BE2C (cell line): Measurements from ENCODE around the gene COX4I2.
"Not testable (repeated sequence)": the region's sequence is repeated elsewhere in the genome, so short reads cannot be mapped to it uniquely, and the experiment has no call there.

Source experiments
- DNase-seq: peaks from one replicate; pipeline ENCODE4 v3.0.0-alpha.2; 2020
- H3K27me3 ChIP-seq: fragments of 250-450 bp; sonication (Bioruptor Pico); 2 replicates; pipeline ENCODE4 v1.5.1; 2020; ENCODE audit warnings: mild to moderate bottlenecking
- H3K36me3 ChIP-seq: fragments of 250-450 bp; sonication (Bioruptor Pico); 2 replicates; pipeline ENCODE4 v1.5.1; 2020; ENCODE audit warnings: mild to moderate bottlenecking
- H3K4me1 ChIP-seq: fragments of 250-450 bp; sonication (Bioruptor Pico); 2 replicates; pipeline ENCODE4 v1.5.1; 2020
- H3K4me3 ChIP-seq: 2 replicates; pipeline ENCODE4 v1.5.1; 2011; ENCODE audit warnings: low read depth, low read length
- H3K9me3 ChIP-seq: fragments of 250-450 bp; sonication (Bioruptor Pico); 2 replicates; pipeline ENCODE4 v1.5.1; 2020
- TF ChIP-seq, protein P1 (sequence below): IDR thresholded peaks from 2 replicates; pipeline ENCODE4 v1.5.1; 2012; ENCODE audit warnings: mild to moderate bottlenecking, low read depth, low read length

The COX4I2 gene

DNA sequence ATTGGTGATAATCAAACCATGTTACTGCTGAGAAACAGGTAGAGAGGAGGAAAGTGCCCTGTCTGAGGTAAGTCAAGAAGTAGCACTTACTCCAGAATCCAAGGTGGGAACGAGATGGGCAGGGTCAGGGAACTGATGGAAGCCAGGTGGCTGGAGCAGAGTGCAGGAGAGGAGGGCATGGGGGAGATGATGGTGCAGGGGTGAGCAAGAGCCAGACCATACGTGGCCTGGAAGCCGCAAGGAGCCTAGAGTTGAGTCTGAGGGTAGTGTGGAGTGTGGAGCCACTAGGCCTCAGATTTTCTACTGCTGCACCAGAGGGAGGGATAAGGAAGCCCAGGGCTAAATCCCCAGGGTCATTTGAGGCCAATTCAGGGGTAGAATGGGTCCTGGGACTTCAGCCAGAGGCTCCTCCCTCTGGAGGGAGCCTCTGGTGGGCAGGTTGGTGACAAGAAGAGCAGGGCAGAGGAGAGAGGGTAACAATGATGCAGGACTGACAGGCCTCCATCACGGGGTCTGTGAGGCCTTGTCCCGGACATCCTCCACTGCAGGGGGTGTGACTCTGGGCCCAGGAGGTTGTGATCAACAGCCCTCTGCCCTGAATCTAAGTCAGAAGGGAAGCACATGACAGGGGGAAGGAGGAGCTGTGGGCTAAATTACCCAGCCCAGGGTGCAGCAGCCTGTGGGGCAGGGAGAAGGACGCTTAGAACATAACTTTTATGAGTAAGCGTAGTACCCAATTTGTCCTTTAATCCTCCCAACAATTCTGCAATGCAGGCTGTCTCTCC lies 28.7 kb downstream of the COX4I2 start:
- no peak for DNase-seq
- H3K27me3 ChIP-seq: no peaks in the 10 kb centered on the region
- peaks cover 7% of the 10 kb centered on the region for H3K4me1 ChIP-seq
- no peak overlapping the region for H3K4me3 ChIP-seq
- no peaks in the 10 kb centered on the region for H3K9me3 ChIP-seq
- TF ChIP-seq, protein P1, sequence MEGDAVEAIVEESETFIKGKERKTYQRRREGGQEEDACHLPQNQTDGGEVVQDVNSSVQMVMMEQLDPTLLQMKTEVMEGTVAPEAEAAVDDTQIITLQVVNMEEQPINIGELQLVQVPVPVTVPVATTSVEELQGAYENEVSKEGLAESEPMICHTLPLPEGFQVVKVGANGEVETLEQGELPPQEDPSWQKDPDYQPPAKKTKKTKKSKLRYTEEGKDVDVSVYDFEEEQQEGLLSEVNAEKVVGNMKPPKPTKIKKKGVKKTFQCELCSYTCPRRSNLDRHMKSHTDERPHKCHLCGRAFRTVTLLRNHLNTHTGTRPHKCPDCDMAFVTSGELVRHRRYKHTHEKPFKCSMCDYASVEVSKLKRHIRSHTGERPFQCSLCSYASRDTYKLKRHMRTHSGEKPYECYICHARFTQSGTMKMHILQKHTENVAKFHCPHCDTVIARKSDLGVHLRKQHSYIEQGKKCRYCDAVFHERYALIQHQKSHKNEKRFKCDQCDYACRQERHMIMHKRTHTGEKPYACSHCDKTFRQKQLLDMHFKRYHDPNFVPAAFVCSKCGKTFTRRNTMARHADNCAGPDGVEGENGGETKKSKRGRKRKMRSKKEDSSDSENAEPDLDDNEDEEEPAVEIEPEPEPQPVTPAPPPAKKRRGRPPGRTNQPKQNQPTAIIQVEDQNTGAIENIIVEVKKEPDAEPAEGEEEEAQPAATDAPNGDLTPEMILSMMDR: no peak
- no peaks in the 10 kb centered on the region; the same call in 1 of the 2 replicates for H3K36me3 ChIP-seq

DNA sequence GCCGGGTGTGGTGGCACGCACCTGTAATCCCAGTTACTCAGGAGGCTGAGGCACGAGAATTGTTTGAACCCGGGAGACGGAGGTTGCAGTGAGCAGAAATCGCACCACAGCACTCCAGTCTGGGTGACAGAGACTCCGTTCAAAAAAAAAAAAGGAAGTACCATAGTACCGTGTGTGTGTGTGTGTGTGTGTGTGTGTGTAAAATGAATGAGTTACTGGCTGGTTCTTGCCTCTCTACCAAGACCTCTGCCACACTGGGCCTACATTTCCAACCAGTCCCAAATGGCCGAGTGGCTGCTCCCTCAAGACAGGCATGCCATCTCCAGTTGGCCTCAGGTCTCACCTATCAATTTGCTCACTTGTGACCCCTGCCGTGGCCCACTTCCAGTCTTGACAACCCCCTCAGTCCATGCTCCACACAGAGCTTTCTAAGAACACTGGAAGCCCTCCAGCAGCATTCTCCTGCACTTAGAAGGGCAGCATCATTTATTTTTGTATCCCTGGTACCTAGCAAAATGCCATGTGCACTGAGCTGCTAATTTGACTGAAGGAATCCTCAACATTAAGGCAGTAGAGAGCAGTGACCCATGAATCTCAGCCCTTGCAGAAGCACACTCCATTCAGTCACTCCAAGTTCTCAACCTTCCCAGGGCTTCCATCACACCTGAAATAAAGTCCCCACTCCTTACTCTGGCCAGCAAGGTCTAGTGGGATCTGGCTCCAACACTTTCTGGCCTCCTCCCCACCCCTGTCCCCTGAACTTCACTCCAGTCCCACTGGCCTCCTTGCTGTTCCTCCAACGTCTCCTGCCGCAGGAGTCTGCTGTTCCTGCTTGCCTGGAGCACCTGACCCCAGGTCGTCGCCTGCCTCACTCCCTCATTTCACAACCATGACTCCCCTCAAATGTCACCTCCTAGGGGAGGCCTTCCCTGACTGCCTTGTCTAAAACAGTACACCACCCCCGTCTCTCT lies 29.9 kb downstream of the COX4I2 start:
- Histone ChIP-seq H3K36me3 (no peaks in the 10 kb centered on the region; the same call in 1 of the 2 replicates), H3K9me3 (no peaks in the 10 kb centered on the region), H3K4me1 (peaks cover 7% of the 10 kb centered on the region), H3K4me3 (no peak overlapping the region), H3K27me3 (no peaks in the 10 kb centered on the region)
- DNase-seq: no peak
- TF ChIP-seq, protein P1: no peak

DNA sequence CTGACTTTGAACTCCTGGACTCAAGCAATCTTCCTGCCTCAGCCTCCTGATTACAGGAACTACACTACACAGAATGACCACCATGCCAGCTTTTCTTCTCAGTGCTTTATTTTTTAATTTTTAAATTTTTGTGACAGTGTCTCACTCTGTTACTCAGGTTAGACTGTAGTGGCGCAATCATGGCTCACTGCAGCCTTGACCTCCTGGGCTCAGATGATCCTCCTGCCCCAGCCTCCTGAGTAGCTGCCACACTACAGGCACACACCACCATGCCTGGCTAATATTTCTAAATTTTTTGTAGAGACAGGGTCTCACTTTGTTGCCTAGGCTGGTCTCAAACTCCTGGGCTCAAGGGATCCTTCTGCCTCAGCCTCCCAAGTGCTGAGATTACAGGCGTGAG lies 31.2 kb downstream of the COX4I2 start:
- H3K4me3 ChIP-seq, H3K36me3 ChIP-seq, H3K4me1 ChIP-seq, H3K9me3 ChIP-seq, DNase-seq, H3K27me3 ChIP-seq: not testable (repeated sequence)

DNA sequence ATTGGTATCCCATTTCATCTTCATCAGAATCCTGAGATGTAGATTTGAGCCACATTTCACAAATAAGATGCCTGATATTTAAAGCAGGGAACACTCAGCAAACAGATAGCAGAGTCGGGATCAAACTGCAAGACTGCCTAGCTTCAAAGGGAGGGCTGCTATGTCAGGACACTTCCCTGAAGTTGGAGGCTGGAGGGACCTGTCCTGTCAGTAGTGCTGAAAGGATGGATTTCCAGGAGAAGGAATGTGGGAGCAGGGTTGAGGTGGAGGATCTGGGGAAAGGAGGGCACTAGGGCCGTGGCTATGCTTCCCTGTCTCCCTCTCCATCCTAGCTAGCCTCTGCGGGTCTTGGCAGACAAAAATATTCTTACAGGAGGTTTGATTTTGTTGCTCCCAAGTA lies 32.2 kb downstream of the COX4I2 start:
- Histone ChIP-seq H3K36me3 (no peaks in the 10 kb centered on the region; the same call in 1 of the 2 replicates), H3K9me3 (no peaks in the 10 kb centered on the region), H3K4me1 (peaks cover 7% of the 10 kb centered on the region), H3K27me3 (no peaks in the 10 kb centered on the region), H3K4me3 (no peak overlapping the region)
- TF ChIP-seq, protein P1: no peak
- no peak for DNase-seq

DNA sequence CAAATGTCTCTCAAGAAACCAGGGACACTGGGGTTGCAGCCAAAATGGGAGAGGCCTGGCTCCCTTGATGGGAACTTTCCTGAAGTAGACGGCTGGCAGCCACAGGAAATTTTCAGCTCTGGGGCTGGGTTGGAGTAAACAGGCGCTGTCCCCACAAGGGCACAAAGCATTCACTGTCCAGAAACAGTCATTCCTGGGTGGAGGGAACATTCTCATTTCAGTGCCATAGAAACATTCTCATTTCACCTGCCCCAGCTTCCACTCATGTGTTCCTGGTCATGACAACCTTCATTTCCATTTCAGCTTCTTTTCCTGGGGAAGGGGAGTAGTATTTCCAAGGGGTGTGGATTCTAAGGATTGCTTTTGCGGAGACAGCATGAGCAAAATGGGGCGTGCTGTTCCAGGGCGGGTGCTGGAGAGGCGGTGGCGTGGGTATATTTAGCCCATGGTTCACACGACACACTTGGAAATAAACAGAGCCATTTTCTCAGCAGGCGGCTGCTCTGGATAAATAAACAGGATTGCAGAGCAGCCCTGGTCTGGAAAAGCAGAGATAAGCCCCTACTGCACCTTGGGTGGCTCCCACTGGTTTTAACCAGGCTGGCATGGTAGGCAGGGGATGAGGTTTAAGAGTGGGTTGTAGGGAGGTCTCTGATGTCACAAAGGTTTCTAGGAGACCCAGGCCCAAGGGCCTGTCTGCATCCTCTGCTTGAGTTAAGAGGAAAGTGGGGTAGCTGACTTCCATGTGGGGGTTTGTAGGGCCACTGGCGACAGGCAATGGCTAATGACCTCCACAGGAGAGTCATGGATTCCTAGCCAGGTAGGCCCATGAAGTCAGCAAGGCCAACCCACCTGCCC lies 32.9 kb downstream of the COX4I2 start:
- H3K4me1 ChIP-seq: peaks cover 14% of the 10 kb centered on the region
- peak; percentile 54 for DNase-seq
- TF ChIP-seq, protein P1: no peak
- no peaks in the 10 kb centered on the region for H3K36me3 ChIP-seq
- no peak overlapping the region for H3K4me3 ChIP-seq
- H3K27me3 ChIP-seq: no peaks in the 10 kb centered on the region
- no peaks in the 10 kb centered on the region for H3K9me3 ChIP-seq

DNA sequence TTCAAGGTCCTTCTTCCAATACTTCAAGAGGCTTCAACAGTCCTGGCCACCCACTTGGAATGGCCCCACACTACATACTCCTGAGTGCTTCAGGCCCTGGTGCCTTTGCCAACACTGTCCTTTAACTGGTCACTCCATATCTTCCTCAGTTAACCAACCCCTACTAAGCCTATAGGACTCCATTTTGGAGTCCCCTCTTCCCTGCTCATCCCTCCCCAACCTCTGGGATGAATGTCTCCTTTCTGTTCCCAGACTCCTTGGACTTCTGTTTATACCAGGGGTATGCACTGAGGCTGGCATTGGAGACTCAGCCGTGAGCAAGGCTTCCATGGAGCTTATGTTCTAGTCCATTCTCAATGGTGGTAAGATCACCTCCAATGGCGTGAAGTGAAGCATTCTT lies 33.6 kb downstream of the COX4I2 start:
- TF ChIP-seq, protein P1: no peak
- Histone ChIP-seq H3K4me3 (no peak overlapping the region), H3K9me3 (no peaks in the 10 kb centered on the region), H3K27me3 (no peaks in the 10 kb centered on the region), H3K36me3 (no peaks in the 10 kb centered on the region), H3K4me1 (peaks cover 17% of the 10 kb centered on the region)
- DNase-seq: no peak
